Spleen (tissue), 7 donors: ENCODE results near the gene HOXC10.

Experiments
- CTCF ChIP-seq, 11 experiments: fragments of 200-600 bp in 7 of 11; fragments of 450-650 bp in 4 of 11; sonication (generic) in 4 of 11; IDR thresholded peaks in 8 of 11; conservative IDR thresholded peaks in 3 of 11; 1 replicate in 7 of 11; 2 replicates in 4 of 11; pipeline versions ENCODE4 v1.4.0 to v1.8.0; 2016 to 2021; ENCODE audit warnings: antibody characterized with exemption in 11 of 11, inconsistent platforms in 4 of 11, mild to moderate bottlenecking in 1 of 11
- POLR2A ChIP-seq, 3 donors: fragments of 450-650 bp; IDR thresholded peaks; one replicate each; pipeline ENCODE4 v1.5.1; 2017; ENCODE audit warnings: antibody characterized with exemption in 3 of 3, mild to moderate bottlenecking in 1 of 3
- POLR2AphosphoS5 ChIP-seq, 3 donors: sonication (generic); formaldehyde crosslinking; IDR thresholded peaks; one replicate each; pipeline ENCODE4 v1.5.1; 2017; ENCODE audit warnings: antibody characterized with exemption in 3 of 3
- donor health status: DM: no; HTN: no; CAD: no; lungs with moderate emphysema.
- donor health status: DM: no; HTN: no; CAD: no.
- donor health status: DM: no; HTN: no; CAD: no.

- TF ChIP-seq CTCF (IDR thresholded peaks at IDR 0.05 in 8 of 11, conservative IDR thresholded peaks at IDR 0.05 in 3 of 11) (no peak), POLR2A (IDR thresholded peaks at IDR 0.05) (no peak), POLR2AphosphoS5 (IDR thresholded peaks at IDR 0.05) (no peak)
Observed at GRCh38 chr12:54026640-54027441, 41.9 kb downstream of the HOXC10 start.
